ENCODE measurements around the gene ENOX1.
"Not testable (repeated sequence)": the region's sequence is repeated elsewhere in the genome, so short reads cannot be mapped to it uniquely, and the experiment has no call there.

The ENOX1 gene

DNA sequence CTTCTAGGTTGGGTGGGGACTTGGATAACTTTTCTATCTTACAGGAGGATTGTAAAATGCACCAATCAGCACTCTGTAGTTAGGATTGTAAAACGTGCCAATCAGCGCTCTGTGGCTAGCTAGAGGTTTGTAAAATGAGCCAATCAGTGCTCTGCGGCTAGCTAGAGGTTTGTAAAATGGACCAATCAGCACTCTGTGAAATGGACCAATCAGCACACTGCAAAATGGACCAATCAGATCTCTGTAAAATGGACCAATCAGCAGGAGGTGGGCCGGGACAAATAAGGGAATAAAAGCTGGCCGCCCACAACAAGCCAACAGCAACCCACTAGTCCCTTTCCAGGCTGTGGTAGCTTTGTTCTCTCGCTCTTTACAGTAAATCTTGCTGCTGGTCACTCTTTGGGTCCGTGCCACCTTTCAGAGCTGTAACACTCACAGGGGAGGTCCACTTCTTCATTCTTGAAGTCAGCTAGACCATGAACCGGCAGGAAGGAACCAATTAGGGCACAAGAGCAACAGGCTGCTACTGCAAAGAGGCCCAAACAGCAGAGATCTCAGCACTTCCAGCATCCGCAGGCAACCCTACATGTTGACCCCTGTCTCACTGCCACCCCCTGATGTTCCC lies 606.6 kb downstream of the ENOX1 start:
- Histone ChIP-seq H2AK5ac (ENCODE audit: low read length, severe bottlenecking) (no peak overlapping the region), H4K91ac (ENCODE audit: low read length) (peak overlapping the region; percentile 70), H3K27me3 (ENCODE audit: control insufficient read depth in 1 of 2, insufficient read depth in 1 of 2, low read length in 2 of 2) (no peaks in the 10 kb centered on the region), H2BK15ac (ENCODE audit: low read depth, poor library complexity, severe bottlenecking) (no peak overlapping the region), H3K9ac (ENCODE audit: low read length) (no peak overlapping the region), H3K36me3 (ENCODE audit: control insufficient read depth in 1 of 2, insufficient read depth in 2 of 2, low read depth in 1 of 2, low read length in 2 of 2) (no peaks in the 10 kb centered on the region), H3K14ac (ENCODE audit: low read length in 2 of 2) (no peak overlapping the region), H3K27ac (ENCODE audit: low read length, poor library complexity, severe bottlenecking) (no peak overlapping the region), H3K23ac (ENCODE audit: low read length in 2 of 2) (no peak overlapping the region), H3K4me1 (ENCODE audit: control insufficient read depth, insufficient read depth, low read depth, low read length) (no peaks in the 10 kb centered on the region), H2BK120ac (ENCODE audit: low read depth, low read length) (no peak overlapping the region), H2AFZ (ENCODE audit: low read depth, low read length) (no peak overlapping the region), H3K4ac (ENCODE audit: low read depth in 1 of 2, low read length in 2 of 2) (no peak overlapping the region), H3K18ac (ENCODE audit: low read depth in 1 of 2, low read length in 2 of 2) (no peak overlapping the region), H3K79me1 (replicated peaks; ENCODE audit: low read length, poor library complexity, severe bottlenecking) (no peaks in the 10 kb centered on the region), H3K4me3 (ENCODE audit: insufficient read depth in 1 of 2, low read depth in 1 of 2, low read length in 2 of 2) (no peak overlapping the region), H3K9me3 (ENCODE audit: control insufficient read depth, low read length) (no peaks in the 10 kb centered on the region), H3K4me2 (ENCODE audit: low read length, poor library complexity, severe bottlenecking) (no peak overlapping the region), H2BK12ac (ENCODE audit: low read length in 2 of 2) (no peak overlapping the region), H2BK5ac (ENCODE audit: low read depth, low read length, poor library complexity, severe bottlenecking) (no peak overlapping the region), H4K8ac (ENCODE audit: low read length) (no peak overlapping the region)
- WGBS, result 95% methylated on average over 7 of the region's 9 CpGs
- no peak for DNase-seq

- H3K14ac ChIP-seq (ENCODE audit: low read length in 2 of 2), result no peak overlapping the region
- no peak overlapping the region for H3K4me3 ChIP-seq (ENCODE audit: insufficient read depth in 1 of 2, low read depth in 1 of 2, low read length in 2 of 2)
- no peak overlapping the region for H3K18ac ChIP-seq (ENCODE audit: low read depth in 1 of 2, low read length in 2 of 2)
- no peaks in the 10 kb centered on the region for H3K79me1 ChIP-seq (replicated peaks; ENCODE audit: low read length, poor library complexity, severe bottlenecking)
- H3K4me1 ChIP-seq (ENCODE audit: control insufficient read depth, insufficient read depth, low read depth, low read length), result no peaks in the 10 kb centered on the region
- no peak overlapping the region for H2BK5ac ChIP-seq (ENCODE audit: low read depth, low read length, poor library complexity, severe bottlenecking)
- H4K91ac ChIP-seq (ENCODE audit: low read length), result no peak overlapping the region
- H2BK12ac ChIP-seq (ENCODE audit: low read length in 2 of 2), result no peak overlapping the region
- H3K4me2 ChIP-seq (ENCODE audit: low read length, poor library complexity, severe bottlenecking), result no peak overlapping the region
- no peak overlapping the region for H2AFZ ChIP-seq (ENCODE audit: low read depth, low read length)
- H3K27me3 ChIP-seq (ENCODE audit: control insufficient read depth in 1 of 2, insufficient read depth in 1 of 2, low read length in 2 of 2), result no peaks in the 10 kb centered on the region
- no peak overlapping the region for H4K8ac ChIP-seq (ENCODE audit: low read length)
- H3K23ac ChIP-seq (ENCODE audit: low read length in 2 of 2), result no peak overlapping the region
- H3K9ac ChIP-seq (ENCODE audit: low read length), result no peak overlapping the region
- DNase-seq, result no peak
- H3K36me3 ChIP-seq (ENCODE audit: control insufficient read depth in 1 of 2, insufficient read depth in 2 of 2, low read depth in 1 of 2, low read length in 2 of 2), result no peaks in the 10 kb centered on the region
- H2BK15ac ChIP-seq (ENCODE audit: low read depth, poor library complexity, severe bottlenecking), result no peak overlapping the region
- H3K27ac ChIP-seq (ENCODE audit: low read length, poor library complexity, severe bottlenecking), result no peak overlapping the region
- H2BK120ac ChIP-seq (ENCODE audit: low read depth, low read length), result no peak overlapping the region
- H2AK5ac ChIP-seq (ENCODE audit: low read length, severe bottlenecking), result no peak overlapping the region
- H3K4ac ChIP-seq (ENCODE audit: low read depth in 1 of 2, low read length in 2 of 2), result no peak overlapping the region
- H3K9me3 ChIP-seq (ENCODE audit: control insufficient read depth, low read length), result no peaks in the 10 kb centered on the region
Measured at GRCh38 chr13:43171489-43171888, 615.3 kb downstream of the ENOX1 start.

DNA sequence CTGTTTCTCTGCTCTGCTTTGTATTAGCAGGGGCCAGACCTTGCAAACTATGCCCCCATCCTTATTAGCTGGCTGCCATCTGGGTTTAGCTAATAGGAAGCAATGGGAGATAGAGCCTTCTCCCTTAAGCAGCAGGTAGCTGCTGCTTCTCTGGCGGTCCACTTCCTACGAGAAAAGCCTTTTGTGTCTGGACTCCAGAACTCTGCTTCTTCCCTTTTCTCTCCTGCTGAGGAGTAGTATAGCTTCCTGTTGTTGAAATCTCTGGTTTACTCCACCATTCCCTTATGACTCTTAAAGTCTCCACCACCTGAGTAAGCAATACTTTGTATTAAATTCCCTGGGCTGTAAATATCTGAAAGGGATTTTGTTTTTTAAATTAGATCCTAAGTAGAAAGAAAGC lies 616.3 kb downstream of the ENOX1 start:
- H3K9ac ChIP-seq (ENCODE audit: low read length), result no peak overlapping the region
- H4K8ac ChIP-seq (ENCODE audit: low read length), result no peak overlapping the region
- H2BK120ac ChIP-seq (ENCODE audit: low read depth, low read length), result no peak overlapping the region
- no peak overlapping the region for H2BK15ac ChIP-seq (ENCODE audit: low read depth, poor library complexity, severe bottlenecking)
- no peaks in the 10 kb centered on the region for H3K27me3 ChIP-seq (ENCODE audit: control insufficient read depth in 1 of 2, insufficient read depth in 1 of 2, low read length in 2 of 2)
- DNase-seq, result no peak
- no peak overlapping the region for H2AFZ ChIP-seq (ENCODE audit: low read depth, low read length)
- no peak overlapping the region for H3K4me2 ChIP-seq (ENCODE audit: low read length, poor library complexity, severe bottlenecking)
- no peak overlapping the region for H2AK5ac ChIP-seq (ENCODE audit: low read length, severe bottlenecking)
- no peaks in the 10 kb centered on the region for H3K36me3 ChIP-seq (ENCODE audit: control insufficient read depth in 1 of 2, insufficient read depth in 2 of 2, low read depth in 1 of 2, low read length in 2 of 2)
- H2BK12ac ChIP-seq (ENCODE audit: low read length in 2 of 2), result no peak overlapping the region
- no peak overlapping the region for H3K23ac ChIP-seq (ENCODE audit: low read length in 2 of 2)
- no peaks in the 10 kb centered on the region for H3K79me1 ChIP-seq (replicated peaks; ENCODE audit: low read length, poor library complexity, severe bottlenecking)
- 27% methylated on average over 2 of the region's 2 CpGs for WGBS
- H3K4me1 ChIP-seq (ENCODE audit: control insufficient read depth, insufficient read depth, low read depth, low read length), result no peaks in the 10 kb centered on the region
- no peak overlapping the region for H3K14ac ChIP-seq (ENCODE audit: low read length in 2 of 2)
- H3K27ac ChIP-seq (ENCODE audit: low read length, poor library complexity, severe bottlenecking), result no peak overlapping the region
- no peak overlapping the region for H2BK5ac ChIP-seq (ENCODE audit: low read depth, low read length, poor library complexity, severe bottlenecking)
- no peak overlapping the region for H3K18ac ChIP-seq (ENCODE audit: low read depth in 1 of 2, low read length in 2 of 2)
- H3K4me3 ChIP-seq (ENCODE audit: insufficient read depth in 1 of 2, low read depth in 1 of 2, low read length in 2 of 2), result no peak overlapping the region
- H3K9me3 ChIP-seq (ENCODE audit: control insufficient read depth, low read length), result no peaks in the 10 kb centered on the region
- no peak overlapping the region for H3K4ac ChIP-seq (ENCODE audit: low read depth in 1 of 2, low read length in 2 of 2)
- H4K91ac ChIP-seq (ENCODE audit: low read length), result no peak overlapping the region

DNA sequence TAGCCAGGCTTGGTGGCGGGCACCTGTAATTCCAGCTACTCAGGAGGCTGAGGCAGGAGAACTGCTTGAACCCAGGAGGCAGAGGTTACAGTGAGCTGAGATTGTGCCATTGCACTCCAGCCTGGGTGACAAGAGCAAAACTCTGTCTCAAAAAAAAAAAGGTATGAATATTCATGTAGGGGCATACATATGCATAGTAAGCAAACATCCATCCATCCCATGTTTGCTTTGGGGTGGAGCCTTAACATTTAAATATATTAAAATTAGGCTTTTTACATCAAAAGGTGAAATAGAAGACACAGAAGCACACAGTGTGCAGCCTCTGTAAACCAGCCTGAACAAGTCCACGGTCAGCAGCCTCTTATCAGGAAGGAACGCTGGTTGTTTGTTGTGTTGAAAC lies 618.3 kb downstream of the ENOX1 start:
- not testable (repeated sequence) for DNase-seq

More for the DNA sequence above, 618.3 kb downstream of the ENOX1 start:
- H3K14ac ChIP-seq (ENCODE audit: low read length in 2 of 2); H3K4me1 ChIP-seq (ENCODE audit: control insufficient read depth, insufficient read depth, low read depth, low read length); H3K36me3 ChIP-seq (ENCODE audit: control insufficient read depth in 1 of 2, insufficient read depth in 2 of 2, low read depth in 1 of 2, low read length in 2 of 2); H2BK15ac ChIP-seq (ENCODE audit: low read depth, poor library complexity, severe bottlenecking); H3K9me3 ChIP-seq (ENCODE audit: control insufficient read depth, low read length); H4K8ac ChIP-seq (ENCODE audit: low read length); H3K79me1 ChIP-seq (replicated peaks; ENCODE audit: low read length, poor library complexity, severe bottlenecking); H2BK120ac ChIP-seq (ENCODE audit: low read depth, low read length); H3K23ac ChIP-seq (ENCODE audit: low read length in 2 of 2); H3K9ac ChIP-seq (ENCODE audit: low read length); H4K91ac ChIP-seq (ENCODE audit: low read length); H3K18ac ChIP-seq (ENCODE audit: low read depth in 1 of 2, low read length in 2 of 2); H2AK5ac ChIP-seq (ENCODE audit: low read length, severe bottlenecking); H3K4me3 ChIP-seq (ENCODE audit: insufficient read depth in 1 of 2, low read depth in 1 of 2, low read length in 2 of 2); H3K27me3 ChIP-seq (ENCODE audit: control insufficient read depth in 1 of 2, insufficient read depth in 1 of 2, low read length in 2 of 2); H2BK12ac ChIP-seq (ENCODE audit: low read length in 2 of 2); H2BK5ac ChIP-seq (ENCODE audit: low read depth, low read length, poor library complexity, severe bottlenecking); H3K27ac ChIP-seq (ENCODE audit: low read length, poor library complexity, severe bottlenecking); H2AFZ ChIP-seq (ENCODE audit: low read depth, low read length); H3K4me2 ChIP-seq (ENCODE audit: low read length, poor library complexity, severe bottlenecking); H3K4ac ChIP-seq (ENCODE audit: low read depth in 1 of 2, low read length in 2 of 2): not testable (repeated sequence)
- WGBS, result 71% methylated on average over 3 of the region's 3 CpGs

Data from mesenchymal stem cell (in vitro differentiated cells and primary cell).